ENCODE data around the gene EPHA10. TPM values are rescaled to one million over a fixed set of nuclear protein-coding genes. Genes with fewer than 3 reads are reported as not detected.

The EPHA10 gene
- total RNA-seq, 1 donor from 2014 or later, result not detected

- no peak overlapping the region for H3K4me3 Mint-ChIP-seq (ENCODE audit: unreplicated experiment)
- no peaks in the 10 kb centered on the region for H3K79me2 ChIP-seq (ENCODE audit: insufficient read depth, low read length)
- no peak overlapping the region for H3K4me2 ChIP-seq (ENCODE audit: low read length)
- H3K4me1 Mint-ChIP-seq (ENCODE audit: low read depth, unreplicated experiment), result peaks cover 1% of the 10 kb centered on the region
- H2AFZ ChIP-seq (ENCODE audit: low read depth, low read length), result no peak overlapping the region
- H3K27me3 ChIP-seq (ENCODE audit: insufficient read depth, low read length), result peaks cover 6% of the 10 kb centered on the region
- H3K4me3 ChIP-seq (ENCODE audit: insufficient read depth, low read depth, low read length), result no peak overlapping the region
- FAIRE-seq (no peak), DNase-seq (ENCODE audit: low read depth) (no peak)
- H3K9me3 ChIP-seq (ENCODE audit: insufficient read depth, low read depth, low read length), result no peaks in the 10 kb centered on the region
- TF ChIP-seq EZH2 (IDR thresholded peaks at IDR 0.05; ENCODE audit: insufficient read depth, low read length), result no peak
- no peak for TF ChIP-seq CTCF (IDR thresholded peaks at IDR 0.05; ENCODE audit: insufficient read depth, low read depth, low read length)
- no peaks in the 10 kb centered on the region for H3K4me1 ChIP-seq (ENCODE audit: insufficient read depth, low read length)
- H3K9me3 Mint-ChIP-seq (ENCODE audit: unreplicated experiment), result no peaks in the 10 kb centered on the region
- no peak overlapping the region for H3K9ac ChIP-seq (ENCODE audit: low read length)
- H3K27ac Mint-ChIP-seq (ENCODE audit: unreplicated experiment), result no peak overlapping the region
- H3K36me3 ChIP-seq (ENCODE audit: insufficient read depth, low read length), result no peaks in the 10 kb centered on the region
- peaks cover 2% of the 10 kb centered on the region for H3K36me3 Mint-ChIP-seq (ENCODE audit: low read depth, unreplicated experiment)
- H4K20me1 ChIP-seq (ENCODE audit: insufficient read depth, low read length), result no peaks in the 10 kb centered on the region
- H3K27ac ChIP-seq (ENCODE audit: low read depth, low read length), result no peak overlapping the region
- H3K27me3 Mint-ChIP-seq (ENCODE audit: low read depth, unreplicated experiment), result peaks cover 52% of the 10 kb centered on the region
Observed at GRCh38 chr1:37720231-37721130, 44.4 kb downstream of the EPHA10 start.

GRCh38 chr1:37719572-37720195, 45.2 kb downstream of the EPHA10 start:
- Mint-ChIP-seq H3K27ac (ENCODE audit: unreplicated experiment) (no peak overlapping the region), H3K9me3 (ENCODE audit: unreplicated experiment) (no peaks in the 10 kb centered on the region)
- no peak for FAIRE-seq

More at GRCh38 chr1:37719572-37720195, 45.2 kb downstream of the EPHA10 start:
- Histone ChIP-seq H3K27me3 (ENCODE audit: insufficient read depth, low read length) (peaks cover 6% of the 10 kb centered on the region), H3K9me3 (ENCODE audit: insufficient read depth, low read depth, low read length) (no peaks in the 10 kb centered on the region), H2AFZ (ENCODE audit: low read depth, low read length) (no peak overlapping the region), H3K4me2 (ENCODE audit: low read length) (no peak overlapping the region), H3K9ac (ENCODE audit: low read length) (no peak overlapping the region), H4K20me1 (ENCODE audit: insufficient read depth, low read length) (no peaks in the 10 kb centered on the region), H3K4me1 (ENCODE audit: insufficient read depth, low read length) (no peaks in the 10 kb centered on the region), H3K4me3 (ENCODE audit: insufficient read depth, low read depth, low read length) (no peak overlapping the region), H3K79me2 (ENCODE audit: insufficient read depth, low read length) (no peaks in the 10 kb centered on the region), H3K36me3 (ENCODE audit: insufficient read depth, low read length) (no peaks in the 10 kb centered on the region), H3K27ac (ENCODE audit: low read depth, low read length) (no peak overlapping the region)
- Mint-ChIP-seq H3K36me3 (ENCODE audit: low read depth, unreplicated experiment) (peaks cover 2% of the 10 kb centered on the region), H3K27me3 (ENCODE audit: low read depth, unreplicated experiment) (peaks cover 52% of the 10 kb centered on the region), H3K4me3 (ENCODE audit: unreplicated experiment) (no peak overlapping the region), H3K4me1 (ENCODE audit: low read depth, unreplicated experiment) (peaks cover 1% of the 10 kb centered on the region)
- no peak for DNase-seq (ENCODE audit: low read depth)
- TF ChIP-seq CTCF (IDR thresholded peaks at IDR 0.05; ENCODE audit: insufficient read depth, low read depth, low read length), result no peak
